NCI-H146 (cell line): ENCODE measurements around the gene RAB31.

Source experiments
- DNase-seq: peaks from one replicate; lab custom pipeline; 2025; lab: John Stamatoyannopoulos, UW

The RAB31 gene

GRCh38 chr18:9865764-9866490 is 157.8 kb downstream of the RAB31 start:
- no peak for DNase-seq

DNA sequence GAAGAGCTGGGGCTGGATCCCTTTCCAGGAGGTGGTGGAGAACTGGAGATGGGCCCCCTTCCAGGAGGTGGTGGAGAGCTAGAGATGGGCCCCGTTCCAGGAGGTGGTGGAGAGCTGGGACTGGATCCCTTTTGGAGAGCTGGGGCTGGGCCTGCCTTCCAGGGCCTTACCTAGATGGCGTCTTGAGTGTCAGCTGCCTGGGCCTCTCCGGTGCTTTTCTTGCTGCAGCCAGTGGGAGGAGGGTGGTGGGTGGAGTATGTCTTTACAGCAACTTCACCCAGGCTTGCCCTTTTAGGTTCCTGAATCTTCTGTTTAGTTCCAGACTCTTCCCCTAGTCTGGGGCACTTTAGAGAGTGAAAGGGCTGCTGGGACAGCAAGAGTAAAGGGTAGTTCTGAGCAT is 158.5 kb downstream of the RAB31 start:
- DNase-seq = no peak

GRCh38 chr18:9867071-9867594 is 159.0 kb downstream of the RAB31 start:
- no peak for DNase-seq

- DNase-seq = no peak
Measured at GRCh38 chr18:9868857-9869714, 161.0 kb downstream of the RAB31 start.

GRCh38 chr18:9869715-9870430 is 161.8 kb downstream of the RAB31 start:
- no peak for DNase-seq

GRCh38 chr18:9870431-9871008 is 162.4 kb downstream of the RAB31 start:
- no peak for DNase-seq

GRCh38 chr18:9871244-9871746 is 163.2 kb downstream of the RAB31 start:
- DNase-seq = no peak

DNA sequence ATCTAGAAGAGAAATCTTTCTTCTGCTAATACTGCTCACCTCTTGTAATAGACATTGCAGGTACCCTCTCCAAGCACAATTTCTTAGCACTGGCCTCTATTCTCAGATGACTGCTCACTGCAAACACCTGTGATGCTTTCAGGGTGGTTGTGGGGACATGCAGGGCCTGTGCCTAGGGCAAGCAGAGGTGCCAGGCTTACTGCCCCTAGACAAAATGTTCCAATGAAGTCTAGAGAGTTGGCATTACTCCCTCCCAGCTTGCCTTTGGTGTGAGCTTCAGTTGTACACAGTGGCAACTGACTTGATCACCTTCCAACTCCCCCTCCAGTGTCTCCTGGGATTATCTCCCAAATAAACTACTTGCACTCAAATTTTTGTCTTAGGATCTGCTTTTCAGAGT is 164.7 kb downstream of the RAB31 start:
- DNase-seq = no peak

DNA sequence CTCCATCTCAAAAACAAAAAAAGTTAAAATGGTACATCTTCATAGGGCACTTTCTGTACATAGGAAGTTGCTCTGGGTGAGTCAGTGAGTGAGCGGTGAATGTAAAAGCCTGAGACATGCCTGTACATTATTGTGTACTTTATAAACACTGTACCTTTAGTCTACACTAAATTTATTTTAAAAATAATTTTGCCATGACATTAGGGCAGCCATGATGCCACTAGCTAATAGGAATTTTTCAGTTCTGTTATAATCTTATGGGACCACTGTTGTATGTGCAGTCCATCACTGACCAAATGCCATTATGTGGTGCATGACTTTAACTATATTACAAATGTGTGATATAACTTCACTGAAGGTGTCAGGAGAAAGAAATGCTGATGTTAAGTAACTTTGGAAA is 166.6 kb downstream of the RAB31 start:
- DNase-seq = no peak

GRCh38 chr18:9876212-9876866 is 168.2 kb downstream of the RAB31 start:
- no peak for DNase-seq

- no peak for DNase-seq
Measured at GRCh38 chr18:9876867-9877654, 169.0 kb downstream of the RAB31 start.

GRCh38 chr18:9877655-9878014 is 169.5 kb downstream of the RAB31 start:
- no peak for DNase-seq

GRCh38 chr18:9878095-9878494 is 170.0 kb downstream of the RAB31 start:
- no peak for DNase-seq

GRCh38 chr18:9878783-9879242 is 170.7 kb downstream of the RAB31 start:
- no peak for DNase-seq

- no peak for DNase-seq
Measured at GRCh38 chr18:9884090-9884489, 176.0 kb downstream of the RAB31 start.

DNA sequence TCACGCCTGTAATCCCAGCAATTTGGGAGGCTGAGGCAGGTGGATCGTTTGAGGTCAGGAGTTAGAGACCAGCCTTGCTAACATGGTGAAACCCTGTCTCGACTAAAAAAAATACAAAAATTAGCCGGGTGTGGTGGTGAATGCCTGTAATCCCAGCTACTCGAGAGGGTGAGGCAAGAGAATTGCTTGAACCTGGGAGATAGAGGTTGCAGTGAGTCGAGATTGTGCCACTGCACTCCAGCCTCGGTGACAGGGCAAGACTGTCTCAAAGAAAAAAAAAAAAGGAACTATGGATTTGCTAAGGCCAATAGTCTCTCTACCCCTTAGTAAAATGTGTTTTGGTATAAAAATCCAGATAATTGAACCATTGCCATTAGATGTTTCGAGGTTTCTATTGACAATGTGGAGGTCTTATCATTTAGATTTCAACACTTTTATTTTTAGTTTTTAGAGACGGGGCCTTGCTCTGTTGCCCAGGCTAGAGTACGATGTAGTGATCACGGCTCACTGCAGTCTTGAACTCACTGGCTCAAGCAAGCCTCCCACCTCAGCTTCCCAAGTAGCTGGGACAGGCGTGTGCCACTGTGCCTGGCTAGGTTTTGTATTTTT is 176.5 kb downstream of the RAB31 start:
- DNase-seq = no peak

- no peak for DNase-seq
Measured at GRCh38 chr18:9885170-9886004, 177.3 kb downstream of the RAB31 start, which contains the start of gene TXNDC2. Gene TXNDC2, plus strand, starts transcription at chr18:9885973. Its CDS starts 708 bp downstream, at chr18:9886681.

DNA sequence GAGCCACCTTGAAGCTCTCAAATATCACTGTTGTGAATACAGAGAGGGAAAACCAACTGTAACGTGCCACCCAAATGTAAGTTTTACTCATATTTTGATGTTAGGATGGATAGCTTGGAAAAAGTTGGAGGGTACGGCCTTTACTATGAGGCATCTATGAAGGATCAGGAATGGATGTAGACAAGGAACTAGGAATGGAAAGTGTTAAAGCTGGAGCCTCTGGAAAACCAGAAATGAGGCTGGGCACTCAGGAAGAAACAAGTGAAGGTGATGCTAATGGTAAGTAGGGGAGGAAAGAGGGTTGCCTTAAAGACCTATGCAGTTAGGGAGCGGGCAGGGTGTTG is 177.9 kb downstream of the RAB31 start:
- DNase-seq = no peak

DNA sequence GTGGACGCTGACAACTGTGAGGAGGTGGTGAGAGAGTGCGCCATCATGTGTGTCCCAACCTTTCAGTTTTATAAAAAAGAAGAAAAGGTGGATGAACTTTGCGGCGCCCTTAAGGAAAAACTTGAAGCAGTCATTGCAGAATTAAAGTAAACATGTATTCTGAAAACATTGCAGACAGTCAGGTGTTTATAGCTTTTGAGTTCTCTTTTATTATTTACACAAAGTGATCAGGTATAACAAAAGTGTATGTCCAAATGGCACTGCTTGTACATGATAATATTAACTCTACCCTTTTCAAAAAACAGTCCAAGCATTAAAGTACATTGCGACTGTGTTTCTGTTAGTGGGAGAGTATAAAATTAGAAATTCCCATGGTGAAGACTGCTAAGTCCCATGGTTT is 179.9 kb downstream of the RAB31 start:
- no peak for DNase-seq
